Ovary (tissue), 3 donors: ENCODE results near the gene NEURL3.

Experiments
- CTCF ChIP-seq, 3 donors: fragments of 450-650 bp in 2 of 3; fragments of 200-600 bp in 1 of 3; IDR thresholded peaks; one replicate each; pipeline versions ENCODE4 v1.5.1 to v1.8.0; 2016 to 2022; ENCODE audit warnings: antibody characterized with exemption in 3 of 3, mild to moderate bottlenecking in 1 of 3
- POLR2A ChIP-seq: fragments of 450-650 bp; IDR thresholded peaks from one replicate; pipeline ENCODE4 v1.6.1; 2017; ENCODE audit warnings: antibody characterized with exemption, mild to moderate bottlenecking, moderate library complexity
- donor health status: DM: no; HTN: no; CAD: no.

- TF ChIP-seq CTCF (IDR thresholded peaks at IDR 0.05) (no peak), POLR2A (no peak)
Observed at GRCh38 chr2:96510931-96511595, 5.9 kb upstream of the NEURL3 start.
